ENCODE measurements around the gene ARHGEF28.

- TF ChIP-seq POLR2AphosphoS5 (IDR thresholded peaks at IDR 0.05; ENCODE audit: low read depth, low read length) (no peak), POLR2A (IDR thresholded peaks at IDR 0.05; ENCODE audit: low read depth, low read length) (no peak)
These were observed 38.1 kb upstream of the ARHGEF28 start for GRCh38 chr5:73587923-73588322.
